ENCODE results near the gene USP47.

GRCh38 chr11:11985954-11986949 is 144.5 kb downstream of the USP47 start:
- TF ChIP-seq CTCF (CRISPR knock-in tag; IDR thresholded peaks at IDR 0.05) (no peak), MAZ (IDR thresholded peaks at IDR 0.05; ENCODE audit: borderline replicate concordance, low read depth, low read length) (no peak), MAZ (CRISPR knock-in tag; IDR thresholded peaks at IDR 0.05; ENCODE audit: low read depth) (no peak), KLF13 (CRISPR knock-in tag; IDR thresholded peaks at IDR 0.05) (no peak), SYNCRIP (IDR thresholded peaks at IDR 0.05; ENCODE audit: insufficient read depth, low read depth, low read length) (no peak), ZFP36 (IDR thresholded peaks at IDR 0.05; ENCODE audit: borderline replicate concordance, low read depth, low read length, partially characterized antibody) (no peak), THRA (CRISPR knock-in tag; IDR thresholded peaks at IDR 0.05; ENCODE audit: borderline replicate concordance) (no peak)
